ENCODE data around the gene RAB18.
"Not testable (repeated sequence)": the region's sequence is repeated elsewhere in the genome, so short reads cannot be mapped to it uniquely, and the experiment has no call there.

Gene RAB18

GRCh38 chr10:27504007-27504807 is at the start of gene RAB18:
TSS of gene RAB18 (plus strand) at chr10:27504304. CDS start at chr10:27504370, 66 bp downstream.
- peak; percentile 98 for DNase-seq (ENCODE audit: low read depth)

GRCh38 chr10:27454837-27455236 is 49.3 kb upstream of the RAB18 start:
- DNase-seq (ENCODE audit: low read depth), result no peak

GRCh38 chr10:27457261-27457945 is 46.7 kb upstream of the RAB18 start:
- DNase-seq (ENCODE audit: low read depth), result no peak

- no peak for DNase-seq (ENCODE audit: low read depth)
These were observed 46.1 kb upstream of the RAB18 start for GRCh38 chr10:27457966-27458365.

GRCh38 chr10:27461312-27461711 is 42.8 kb upstream of the RAB18 start:
- no peak for DNase-seq (ENCODE audit: low read depth)

GRCh38 chr10:27463961-27464360 is 40.1 kb upstream of the RAB18 start:
- DNase-seq (ENCODE audit: low read depth), result no peak

- no peak for DNase-seq (ENCODE audit: low read depth)
These were observed 39.1 kb upstream of the RAB18 start for GRCh38 chr10:27464993-27465392.

- not testable (repeated sequence) for DNase-seq (ENCODE audit: low read depth)
These were observed 38.5 kb upstream of the RAB18 start for GRCh38 chr10:27465596-27465995.

GRCh38 chr10:27470885-27471284 is 33.2 kb upstream of the RAB18 start:
- no peak for DNase-seq (ENCODE audit: low read depth)

- DNase-seq (ENCODE audit: low read depth), result no peak
These were observed 29.4 kb upstream of the RAB18 start for GRCh38 chr10:27474741-27475140.

GRCh38 chr10:27479016-27479415 is 25.1 kb upstream of the RAB18 start:
- DNase-seq (ENCODE audit: low read depth), result no peak

- DNase-seq (ENCODE audit: low read depth), result no peak
These were observed 22.6 kb upstream of the RAB18 start for GRCh38 chr10:27481486-27481885.

GRCh38 chr10:27482984-27483956 is 20.8 kb upstream of the RAB18 start:
- DNase-seq (ENCODE audit: low read depth), result no peak

GRCh38 chr10:27485368-27485767 is 18.7 kb upstream of the RAB18 start:
- DNase-seq (ENCODE audit: low read depth), result no peak

- no peak for DNase-seq (ENCODE audit: low read depth)
These were observed 18.1 kb upstream of the RAB18 start for GRCh38 chr10:27485986-27486385.

GRCh38 chr10:27490807-27491206 is 13.3 kb upstream of the RAB18 start:
- no peak for DNase-seq (ENCODE audit: low read depth)

GRCh38 chr10:27494116-27494805 is 9.8 kb upstream of the RAB18 start:
- DNase-seq (ENCODE audit: low read depth), result no peak

- DNase-seq (ENCODE audit: low read depth), result no peak
These were observed 8.0 kb upstream of the RAB18 start for GRCh38 chr10:27496137-27496536.

GRCh38 chr10:27500096-27500495 is 4.0 kb upstream of the RAB18 start:
- DNase-seq (ENCODE audit: low read depth), result no peak

GRCh38 chr10:27500886-27501285 is 3.2 kb upstream of the RAB18 start:
- no peak for DNase-seq (ENCODE audit: low read depth)

GRCh38 chr10:27503498-27504006 is 552 bp upstream of the RAB18 start:
- DNase-seq (ENCODE audit: low read depth), result no peak

Measured in stimulated activated CD8-positive, alpha-beta memory T cell treated with anti-CD3 and anti-CD28 coated beads, Interleukin-12 subunit alpha, Interleukin-12 subunit beta, amount 100 ng/mL, for 1 hour (primary cell).